ENCODE data around the gene LGALS9C. TPM values are rescaled to one million over a fixed set of nuclear protein-coding genes. Genes with fewer than 3 reads are reported as not detected.
"Not testable (repeated sequence)": the region's sequence is repeated elsewhere in the genome, so short reads cannot be mapped to it uniquely, and the experiment has no call there.

Gene LGALS9C
- total RNA-seq = 5.6 TPM

DNA sequence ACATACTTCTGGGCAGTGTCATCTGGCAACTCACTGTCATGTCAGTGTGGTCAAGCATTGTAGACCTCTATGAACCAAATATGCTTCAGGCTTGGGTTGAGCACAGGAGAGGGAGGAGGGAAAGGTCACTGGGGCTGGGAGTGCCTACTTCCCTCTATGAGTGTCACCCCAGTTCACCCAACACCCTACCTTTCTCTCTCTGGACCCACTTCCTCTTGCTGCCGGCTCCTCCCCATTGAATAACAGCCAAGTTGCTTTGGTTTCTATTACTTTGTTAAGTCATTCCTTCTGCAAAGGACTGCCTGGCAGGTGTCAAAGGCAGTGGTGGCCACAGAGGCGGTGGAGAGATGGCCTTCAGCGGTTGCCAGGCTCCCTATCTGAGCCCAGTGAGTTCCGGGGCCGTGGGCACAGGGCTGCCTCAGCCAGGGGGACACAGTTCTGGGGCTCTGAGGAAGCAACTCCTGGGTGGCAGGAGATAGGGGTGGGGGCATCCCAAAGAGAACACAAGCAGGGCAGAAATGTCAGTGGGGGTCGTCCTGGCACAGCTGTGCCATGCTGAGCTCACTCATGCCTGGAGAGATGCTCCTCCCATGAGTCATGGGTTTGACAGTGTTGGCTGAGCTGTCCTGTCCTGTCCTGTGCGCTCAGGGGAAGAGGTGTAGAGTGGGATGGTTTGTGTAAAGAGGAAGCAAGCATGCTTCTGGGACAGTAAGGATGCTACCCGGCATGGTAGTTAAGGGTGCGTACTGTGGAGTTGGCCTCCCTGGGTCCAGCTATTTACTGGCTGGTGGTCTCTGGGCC is at the start of gene LGALS9C:
Gene LGALS9C, plus strand, starts transcription at position 282 of the 801 bp plus-strand sequence. Its CDS starts 66 bp downstream, at position 348.
- not testable (repeated sequence) for DNase-seq

DNA sequence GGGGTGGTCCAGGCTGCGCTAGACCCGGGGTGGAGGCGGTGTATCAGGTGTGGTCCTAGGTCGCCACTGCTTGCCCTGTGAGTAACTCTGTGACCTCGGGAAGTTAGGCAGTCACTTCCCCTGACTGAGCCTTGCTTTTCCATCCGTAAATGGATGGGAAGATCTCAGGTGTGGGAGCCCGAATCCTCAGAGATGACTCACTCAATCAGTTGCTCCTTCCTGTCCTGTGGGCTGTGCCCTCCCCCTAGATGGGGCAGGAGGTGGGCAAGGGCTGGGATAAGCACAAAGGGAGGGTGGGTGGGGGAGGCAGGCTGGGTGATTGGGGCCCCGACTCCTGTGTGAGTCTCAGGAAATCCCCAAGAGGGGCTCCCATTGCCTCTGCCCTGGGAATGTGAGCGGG is 44.4 kb upstream of the LGALS9C start:
- DNase-seq = not testable (repeated sequence)

DNA sequence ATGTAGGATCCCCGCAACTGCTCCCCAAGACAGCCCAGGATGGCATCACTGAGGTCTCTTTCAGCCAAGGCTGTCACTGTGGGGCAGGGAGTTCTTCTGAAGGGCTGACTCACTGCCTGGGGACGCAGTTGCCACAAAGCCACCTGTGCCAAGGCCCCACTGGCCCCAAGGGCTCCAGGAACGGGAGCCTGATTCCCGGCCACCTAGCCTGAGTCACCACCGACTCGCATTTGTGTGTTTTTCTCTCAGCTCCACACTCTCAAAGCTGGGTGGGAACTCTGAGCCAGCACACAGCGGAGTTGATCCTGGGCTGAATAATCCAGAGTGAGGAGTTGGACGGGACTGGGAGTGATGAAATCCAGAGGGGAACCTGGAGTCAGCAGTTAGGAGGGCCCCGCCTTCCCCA is 37.1 kb upstream of the LGALS9C start:
- DNase-seq = not testable (repeated sequence)

DNA sequence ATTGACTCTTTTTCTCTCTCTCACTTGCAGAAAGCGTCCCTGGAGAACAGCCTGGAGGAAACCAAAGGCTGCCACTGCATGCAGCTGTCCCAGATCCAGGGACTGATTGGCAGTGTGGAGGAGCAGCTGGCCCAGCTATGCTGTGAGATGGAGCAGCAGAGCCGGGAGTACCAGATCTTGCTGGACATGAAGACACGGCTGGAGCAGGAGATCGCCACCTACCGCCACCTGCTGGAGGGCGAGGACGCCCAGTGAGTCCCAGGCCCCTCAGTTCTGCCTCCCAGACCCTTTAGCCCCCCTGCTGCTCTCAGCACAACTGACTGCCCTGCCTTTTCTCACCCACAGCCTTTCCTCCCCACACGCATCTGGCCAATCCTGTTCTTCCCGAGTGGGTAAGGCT is 34.5 kb upstream of the LGALS9C start:
- DNase-seq = not testable (repeated sequence)

DNA sequence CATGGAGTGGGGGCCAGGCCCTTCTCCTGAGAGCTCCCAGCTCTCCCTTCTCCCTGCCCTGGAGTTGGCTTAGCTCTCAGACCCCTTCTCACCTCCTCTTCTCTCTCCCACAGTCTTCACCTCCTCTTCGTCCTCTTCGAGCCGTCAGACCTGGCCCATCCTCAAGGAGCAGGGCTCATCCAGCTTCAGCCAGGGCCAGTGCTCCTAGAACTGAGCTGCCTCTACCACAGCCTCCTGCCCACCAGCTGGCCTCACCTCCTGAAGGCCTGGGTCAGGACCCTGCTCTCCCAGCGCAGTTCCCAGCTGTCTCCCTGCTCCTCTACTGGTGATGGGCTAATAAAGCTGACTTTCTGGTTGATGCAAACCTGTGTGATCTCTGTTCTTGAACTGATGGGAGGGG is 34.1 kb upstream of the LGALS9C start:
- not testable (repeated sequence) for DNase-seq

DNA sequence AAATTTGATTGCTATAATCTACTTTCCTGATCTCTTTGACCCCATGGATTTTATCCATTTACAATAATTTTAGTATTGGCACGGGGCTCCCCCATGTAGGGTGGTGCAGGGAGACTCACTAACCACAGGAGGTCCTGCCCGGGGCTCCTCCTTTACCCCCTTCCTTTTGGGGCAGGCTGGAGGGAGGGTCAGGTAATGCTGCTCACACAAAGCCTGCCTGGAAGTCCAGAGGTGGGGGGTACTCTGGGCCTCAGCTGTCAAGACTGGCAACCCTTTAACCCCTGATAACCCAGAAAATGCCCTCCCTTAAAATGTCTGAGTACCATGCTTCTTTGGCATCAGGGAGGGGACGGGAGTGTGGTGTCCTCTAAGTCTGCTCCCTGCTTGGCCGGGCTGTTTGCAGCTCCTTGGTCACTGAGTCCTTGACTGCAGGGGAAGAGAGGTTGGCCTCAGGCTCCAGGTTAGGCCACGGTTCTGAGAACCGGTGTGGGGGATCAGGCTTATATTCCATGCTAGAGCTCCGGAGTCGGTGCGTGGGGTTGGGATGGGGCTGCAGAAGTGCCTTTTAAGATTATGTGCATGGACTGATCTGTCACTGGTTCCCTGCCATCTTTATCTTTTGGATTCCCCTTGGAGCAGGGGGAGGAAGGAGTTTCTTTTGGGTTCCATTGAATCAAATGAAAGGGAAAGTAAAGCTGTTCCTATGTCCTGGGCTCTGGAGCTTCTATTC is 28.9 kb upstream of the LGALS9C start:
- DNase-seq = not testable (repeated sequence)

DNA sequence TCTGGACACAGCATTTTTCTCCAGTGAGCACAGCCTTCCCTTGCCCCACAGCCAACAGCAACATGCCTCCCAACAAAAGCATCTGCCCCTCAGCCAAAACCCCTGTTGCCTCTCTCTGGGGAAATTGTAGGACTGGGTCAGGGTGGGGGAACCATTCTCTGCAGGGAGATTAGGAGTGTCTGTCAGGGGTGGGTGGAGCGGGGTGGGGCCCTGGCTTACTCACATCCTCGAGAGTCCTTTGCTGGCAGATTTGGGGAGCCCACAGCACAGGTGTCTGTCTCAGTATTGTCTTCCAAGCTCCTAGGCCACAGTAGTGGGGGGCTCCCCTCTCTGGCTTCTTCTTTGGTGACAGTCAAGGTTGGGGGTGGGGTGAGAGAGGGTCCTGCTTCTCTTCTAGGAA is 28.3 kb upstream of the LGALS9C start:
- not testable (repeated sequence) for DNase-seq

DNA sequence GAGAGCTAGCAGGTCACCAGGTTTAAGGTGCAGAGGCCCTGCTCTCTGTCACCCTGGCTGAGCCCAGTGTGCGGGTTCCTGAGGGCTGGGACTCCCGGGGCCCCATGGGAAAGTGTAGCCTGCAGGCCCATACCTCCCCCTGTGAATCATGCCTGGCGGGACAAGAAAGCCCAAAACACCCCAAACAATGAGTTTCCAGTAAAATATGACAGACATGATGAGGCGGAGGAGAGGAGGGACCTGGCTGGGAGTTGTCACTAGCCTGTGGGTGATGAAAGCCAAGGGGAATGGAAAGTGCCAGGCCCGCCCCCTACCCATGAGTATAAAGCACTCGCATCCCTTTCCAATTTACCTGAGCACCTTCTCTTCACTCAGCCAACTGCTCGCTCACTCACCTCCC is 26.8 kb upstream of the LGALS9C start:
- not testable (repeated sequence) for DNase-seq

DNA sequence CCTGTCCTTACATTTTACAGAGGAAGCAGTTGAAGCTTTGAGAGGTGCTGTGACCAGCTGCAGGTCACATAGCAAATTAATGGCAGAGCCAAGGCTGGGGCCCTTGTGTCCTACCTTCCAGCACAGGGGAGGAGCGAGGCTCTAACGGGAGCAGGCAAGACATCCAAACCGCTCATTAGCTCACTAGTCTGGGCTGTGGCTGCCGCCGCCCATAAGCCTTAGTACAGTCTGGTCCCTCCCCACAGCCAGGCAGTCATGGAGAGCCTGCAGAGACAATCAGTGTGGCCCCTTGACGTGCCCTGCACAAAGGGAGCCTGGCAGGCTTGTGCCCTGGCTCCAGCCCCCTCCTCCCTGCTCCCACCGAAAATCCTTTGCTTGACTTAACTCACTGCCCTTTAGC is 25.6 kb upstream of the LGALS9C start:
- DNase-seq = not testable (repeated sequence)

DNA sequence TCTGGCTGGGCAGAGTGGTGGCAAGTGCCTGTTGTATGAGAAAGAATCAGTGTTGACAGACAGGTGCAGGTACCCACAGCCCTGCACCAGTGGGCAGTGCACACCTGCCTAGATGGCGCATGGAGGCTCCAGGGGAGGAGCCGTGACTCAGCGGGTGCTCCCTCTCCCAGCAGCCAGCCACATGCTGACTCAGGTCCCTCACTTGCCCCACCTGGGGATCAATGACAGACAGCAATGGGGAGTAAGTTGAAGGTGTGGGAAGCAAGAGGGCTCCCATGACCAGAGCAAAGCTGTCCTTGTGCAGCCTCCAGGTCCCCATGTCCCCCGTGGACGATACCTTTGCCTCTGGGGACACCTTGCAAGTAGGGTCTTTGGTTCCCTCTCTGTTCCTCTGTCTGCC is 24.6 kb upstream of the LGALS9C start:
- not testable (repeated sequence) for DNase-seq

DNA sequence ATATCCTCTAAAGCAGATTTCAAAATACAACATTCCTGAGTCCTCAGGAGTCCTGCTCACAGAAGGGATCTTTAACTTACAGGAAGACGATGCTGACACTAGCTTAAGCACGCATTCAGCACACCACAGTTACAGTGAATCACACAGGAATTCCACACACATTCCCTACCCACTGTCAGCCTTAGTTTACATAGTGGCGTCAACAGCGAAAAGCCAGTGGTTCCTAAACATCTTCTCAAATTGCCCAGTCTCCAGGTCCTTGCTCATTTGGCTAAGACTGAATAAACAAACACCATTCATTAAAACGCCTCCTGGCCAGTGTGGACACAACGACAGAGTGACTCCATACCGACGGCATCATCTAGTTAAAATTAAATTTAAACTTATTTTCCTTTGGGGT is 17.6 kb upstream of the LGALS9C start:
- DNase-seq = peak; percentile 2

DNA sequence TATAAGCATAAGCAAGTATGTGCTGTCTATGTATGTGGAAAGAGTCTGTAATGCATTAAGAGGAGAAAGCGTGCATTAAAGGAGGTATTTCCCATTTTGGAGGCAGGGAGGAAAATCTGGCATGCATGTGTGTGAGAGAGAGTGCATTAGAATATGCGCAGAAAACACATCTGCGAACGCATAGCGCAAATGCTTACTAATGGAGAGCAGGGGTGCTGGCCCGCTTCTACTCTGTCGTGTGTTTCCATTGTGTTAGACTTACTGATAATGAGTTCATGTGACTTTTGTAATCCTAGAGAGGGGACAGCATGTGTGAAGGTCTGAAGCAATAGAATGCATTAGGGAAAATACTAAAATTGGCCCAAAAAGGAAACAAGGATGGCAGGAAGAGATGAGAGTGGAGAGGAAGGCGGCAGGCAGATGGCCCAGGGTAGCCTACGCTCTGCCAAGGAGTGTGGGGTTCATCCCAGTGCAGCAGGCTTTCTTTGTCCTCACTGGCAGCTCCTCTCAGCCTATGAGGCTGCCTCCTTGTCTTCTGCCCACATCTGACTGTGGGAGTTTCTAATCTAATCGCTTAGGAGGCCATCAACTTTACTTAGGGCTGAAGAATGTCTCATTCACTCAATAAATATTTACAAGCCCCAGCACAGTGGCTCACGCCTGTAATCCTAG is 12.6 kb upstream of the LGALS9C start:
- DNase-seq = peak; percentile 35

DNA sequence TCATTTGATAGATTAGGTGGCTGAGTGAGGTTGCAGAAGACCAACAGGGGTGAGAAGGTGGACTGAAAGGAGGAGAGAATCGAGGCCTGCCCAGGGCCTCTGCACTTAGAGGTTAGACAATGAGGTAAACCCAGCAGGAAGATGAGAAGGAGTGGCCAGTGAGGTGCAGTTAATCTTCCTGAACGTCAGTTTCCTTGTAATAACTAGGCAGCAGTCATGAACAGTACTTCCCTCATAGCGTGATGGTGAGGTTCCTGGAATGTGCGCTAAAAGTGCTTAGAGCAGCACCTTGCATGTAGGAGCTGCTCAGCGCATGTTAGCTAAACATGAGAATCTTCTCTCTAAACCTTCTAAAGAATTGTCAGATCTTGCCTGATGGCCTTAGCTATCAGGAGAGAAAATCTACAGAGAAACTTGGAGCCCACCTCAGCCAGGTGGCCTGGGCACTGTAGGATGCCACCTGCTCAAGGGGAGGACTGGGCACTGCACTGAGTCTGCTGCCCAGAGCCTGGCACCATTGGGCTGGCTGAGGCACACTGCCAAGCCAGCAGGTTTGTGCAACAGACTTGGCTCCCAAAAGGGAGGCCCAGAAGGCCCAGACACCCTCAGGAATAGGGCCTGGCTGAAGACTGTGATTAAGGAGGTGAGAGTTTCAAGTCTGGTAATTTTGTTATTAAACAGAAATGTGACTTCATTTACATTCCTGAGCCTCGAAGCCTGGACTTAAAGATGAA is 10.2 kb upstream of the LGALS9C start:
- not testable (repeated sequence) for DNase-seq

DNA sequence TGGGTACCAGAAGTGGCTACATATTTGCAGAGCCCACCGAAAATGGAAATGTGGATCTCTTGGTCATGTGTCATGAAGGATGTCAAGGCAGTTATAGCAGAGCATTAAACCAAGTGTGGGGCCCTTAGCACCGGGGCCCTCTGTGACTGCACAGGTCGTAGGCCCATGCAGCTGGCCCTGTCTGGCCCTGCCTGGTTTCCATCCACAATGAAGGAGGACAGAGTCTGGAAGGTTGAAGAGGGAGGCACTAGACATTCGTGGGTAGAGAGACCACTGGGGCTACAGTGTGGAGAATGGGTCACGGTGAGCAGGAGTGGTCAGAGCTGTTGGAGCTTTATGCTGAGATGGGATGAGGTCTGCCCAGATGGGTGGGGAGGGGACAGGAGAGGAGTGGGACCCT is 9.6 kb upstream of the LGALS9C start:
- DNase-seq = not testable (repeated sequence)

DNA sequence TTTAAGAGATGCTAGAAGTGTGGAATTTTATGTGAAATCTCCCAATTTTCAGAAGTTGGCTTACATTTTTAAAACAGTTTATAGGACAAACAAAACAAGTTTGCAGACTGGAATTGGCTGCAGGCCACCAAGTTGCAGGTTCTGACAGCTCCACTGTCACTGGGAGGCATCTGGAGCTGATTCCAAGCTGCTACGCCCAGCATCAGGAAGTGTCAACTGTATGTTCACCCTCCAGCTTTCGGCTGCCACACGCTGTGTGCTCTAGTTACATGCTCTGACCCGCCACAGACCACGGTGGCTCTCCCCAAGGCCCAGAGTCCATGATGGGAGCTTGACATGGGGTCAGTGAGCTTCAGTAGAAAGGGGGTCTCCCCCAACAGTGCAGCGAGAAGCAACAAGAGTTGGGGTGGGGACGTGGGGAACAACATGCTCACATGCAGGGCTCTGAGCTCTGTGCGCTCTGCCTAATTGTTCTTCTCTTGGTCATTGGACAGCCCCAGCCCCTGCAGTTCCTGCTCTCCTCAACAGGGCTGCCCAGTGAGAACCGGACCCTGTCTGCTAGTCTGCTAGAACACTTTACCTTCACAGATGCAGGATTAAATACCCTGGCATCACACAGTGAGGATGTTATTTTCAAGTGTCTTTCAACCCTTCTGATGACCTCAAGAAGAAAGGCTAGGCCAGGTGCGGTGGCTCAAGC is 8.0 kb upstream of the LGALS9C start:
- not testable (repeated sequence) for DNase-seq

DNA sequence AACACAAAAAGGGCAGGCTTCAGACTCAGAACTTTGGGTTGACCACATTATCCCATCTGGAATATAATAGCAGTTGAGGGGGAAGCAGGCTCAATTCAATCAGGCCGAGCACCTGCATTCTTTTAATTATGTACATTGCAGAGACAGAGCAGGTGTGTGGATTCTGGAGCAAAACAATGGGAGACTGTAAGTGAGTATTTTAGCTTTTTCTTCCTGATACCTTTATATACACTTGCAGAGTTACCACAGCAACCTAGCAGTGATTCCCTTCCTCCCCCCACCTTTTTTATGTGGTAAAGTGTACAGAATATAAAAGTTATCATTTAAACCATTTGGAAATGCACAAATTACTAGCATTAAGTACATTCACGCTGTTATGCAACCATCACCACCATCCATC is 6.8 kb upstream of the LGALS9C start:
- not testable (repeated sequence) for DNase-seq

DNA sequence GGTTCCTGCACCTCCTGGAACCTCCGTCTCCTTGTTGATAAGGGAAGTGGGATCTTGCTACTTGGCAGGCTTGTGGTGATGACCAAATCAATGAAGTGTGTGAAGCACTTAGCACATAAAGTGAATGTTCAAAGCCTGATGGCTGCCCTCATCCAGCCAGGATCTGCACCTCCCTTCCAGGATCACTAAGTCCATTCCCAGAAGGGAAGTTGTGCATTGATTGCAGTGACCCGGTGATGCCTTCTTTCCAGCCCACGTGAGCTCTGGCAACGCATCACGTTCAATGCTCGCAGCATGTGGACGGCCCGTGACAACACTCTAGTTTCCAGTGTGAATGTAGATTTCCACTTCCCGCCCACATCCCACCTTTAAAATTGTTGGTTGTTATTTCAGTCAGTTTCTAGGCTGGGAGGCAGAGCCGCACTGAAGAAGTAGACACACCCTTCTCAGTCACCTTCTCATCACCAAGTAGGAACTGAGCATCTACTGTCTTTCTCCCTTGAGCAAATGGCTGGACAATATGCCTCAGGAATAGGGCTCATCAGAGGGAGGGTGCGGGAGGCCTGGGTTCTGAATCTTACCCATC is 6.2 kb upstream of the LGALS9C start:
- not testable (repeated sequence) for DNase-seq

DNA sequence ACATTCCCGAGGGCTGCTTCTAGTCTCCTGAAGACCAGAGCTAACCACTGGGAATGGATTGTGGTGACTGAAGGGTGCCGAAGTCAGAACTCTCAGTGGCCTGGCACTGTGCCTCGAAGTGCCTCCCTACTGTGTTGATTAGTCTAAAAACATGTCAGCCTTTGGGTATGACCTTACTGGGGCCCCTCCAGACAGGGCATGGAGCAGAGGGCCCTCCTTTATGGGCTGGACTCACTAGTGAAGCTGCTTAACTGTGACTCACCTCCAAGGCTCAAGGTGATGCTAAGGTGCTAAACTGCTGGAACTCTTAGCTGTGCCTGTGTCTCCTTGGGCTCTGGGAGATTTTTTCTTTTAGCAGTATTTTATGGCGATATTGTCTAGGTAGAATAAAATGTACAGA is 2.6 kb upstream of the LGALS9C start:
- DNase-seq = not testable (repeated sequence)

DNA sequence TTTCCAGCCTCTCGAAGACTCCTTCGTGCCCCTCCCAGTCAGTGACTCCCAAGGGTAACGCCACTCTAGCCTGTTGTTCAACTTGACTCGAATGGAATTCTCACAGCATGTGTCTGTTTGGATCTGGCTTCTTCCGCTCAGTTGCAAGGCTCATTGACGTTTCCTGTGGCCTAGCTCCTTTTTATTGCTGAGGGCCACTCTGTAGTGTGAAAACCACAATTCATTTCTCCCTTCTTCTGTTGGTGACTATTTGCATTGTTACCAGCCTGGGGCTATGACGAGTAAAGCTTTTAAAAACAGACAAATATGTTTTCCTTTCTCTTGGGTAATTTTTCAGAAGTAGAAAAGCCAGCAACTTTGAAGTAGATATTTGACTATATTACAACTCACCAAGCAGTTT is 1.8 kb upstream of the LGALS9C start:
- DNase-seq = not testable (repeated sequence)

DNA sequence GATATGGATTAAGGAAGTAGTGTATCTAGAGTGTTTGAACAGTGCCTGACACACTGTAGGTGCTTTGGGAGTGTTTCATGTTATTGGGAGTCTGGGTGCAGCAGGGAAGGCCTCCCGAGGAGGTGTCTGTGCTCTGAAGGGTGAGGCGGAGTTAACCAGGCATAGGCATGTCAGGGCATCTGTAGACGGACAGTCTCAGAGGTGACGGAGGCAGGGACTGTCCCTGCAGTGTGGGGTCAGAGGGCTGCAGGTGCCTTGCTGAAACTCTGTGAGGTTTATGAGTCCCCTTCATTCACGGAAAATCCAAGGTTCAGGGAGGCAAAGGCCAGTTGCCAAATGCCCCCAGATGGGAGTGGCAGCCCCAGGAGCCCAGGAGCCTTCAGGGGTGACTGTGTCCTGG is 778 bp downstream of the LGALS9C start:
- not testable (repeated sequence) for DNase-seq

DNA sequence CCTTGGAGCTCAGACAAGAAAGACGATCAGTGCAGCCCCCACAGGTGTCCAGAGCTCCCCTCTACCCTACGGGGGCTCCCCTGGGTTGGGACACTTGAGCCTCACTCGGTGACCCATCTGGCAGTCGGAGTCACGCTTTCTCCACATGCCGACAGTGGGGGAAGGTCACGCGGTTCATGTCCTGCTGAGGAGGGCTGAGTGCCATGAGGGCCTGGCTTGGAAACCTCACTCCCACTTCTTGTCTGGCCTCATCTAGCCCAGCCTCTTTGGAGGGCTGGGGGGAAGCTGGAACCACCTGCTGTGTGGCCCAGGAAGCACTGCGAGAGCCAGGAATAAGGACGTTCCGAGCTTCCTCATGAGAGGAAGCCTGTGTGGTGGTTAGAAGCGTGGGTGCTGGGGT is 1.8 kb downstream of the LGALS9C start:
- DNase-seq = not testable (repeated sequence)
